AG08395 (cell line): ENCODE data around the gene ST3GAL6.

Source experiments
- DNase-seq: peaks from one replicate; pipeline ENCODE4 v3.0.0; 2012; ENCODE audit warnings: mixed read lengths, low spot score

Gene ST3GAL6

GRCh38 chr3:98763076-98763475 lies at the start of gene ST3GAL6:
Gene ST3GAL6, plus strand, starts transcription at chr3:98763340. Its CDS starts 5,101 bp downstream, at chr3:98768441.
- no peak for DNase-seq

GRCh38 chr3:98713984-98714383 lies 49.2 kb upstream of the ST3GAL6 start:
- DNase-seq, result no peak

- DNase-seq, result no peak
Measured at GRCh38 chr3:98717584-98717983, 45.6 kb upstream of the ST3GAL6 start.

GRCh38 chr3:98718730-98719129 lies 44.4 kb upstream of the ST3GAL6 start:
- no peak for DNase-seq

- no peak for DNase-seq
Measured at GRCh38 chr3:98721776-98722175, 41.4 kb upstream of the ST3GAL6 start.

- DNase-seq, result no peak
Measured at GRCh38 chr3:98722389-98722788, 40.8 kb upstream of the ST3GAL6 start.

GRCh38 chr3:98725352-98725751 lies 37.8 kb upstream of the ST3GAL6 start:
- no peak for DNase-seq

- peak; percentile 19 for DNase-seq
Measured at GRCh38 chr3:98726084-98726483, 37.1 kb upstream of the ST3GAL6 start.

- DNase-seq, result no peak
Measured at GRCh38 chr3:98727638-98728037, 35.5 kb upstream of the ST3GAL6 start.

- DNase-seq, result no peak
Measured at GRCh38 chr3:98728672-98729071, 34.5 kb upstream of the ST3GAL6 start.

GRCh38 chr3:98730338-98730737 lies 32.8 kb upstream of the ST3GAL6 start:
- DNase-seq, result no peak

GRCh38 chr3:98730886-98731537 lies 32.1 kb upstream of the ST3GAL6 start:
- DNase-seq, result no peak

- DNase-seq, result no peak
Measured at GRCh38 chr3:98731720-98732285, 31.3 kb upstream of the ST3GAL6 start.

GRCh38 chr3:98732286-98733052 lies 30.7 kb upstream of the ST3GAL6 start:
- DNase-seq, result peak; percentile 28

- peak; percentile 15 for DNase-seq
Measured at GRCh38 chr3:98733053-98733811, 29.9 kb upstream of the ST3GAL6 start.

GRCh38 chr3:98733812-98734281 lies 29.3 kb upstream of the ST3GAL6 start:
- DNase-seq, result no peak

GRCh38 chr3:98734306-98734705 lies 28.8 kb upstream of the ST3GAL6 start:
- no peak for DNase-seq

- DNase-seq, result no peak
Measured at GRCh38 chr3:98734735-98735134, 28.4 kb upstream of the ST3GAL6 start.

GRCh38 chr3:98735296-98735695 lies 27.8 kb upstream of the ST3GAL6 start:
- no peak for DNase-seq

- no peak for DNase-seq
Measured at GRCh38 chr3:98735761-98736269, 27.3 kb upstream of the ST3GAL6 start.

- DNase-seq, result no peak
Measured at GRCh38 chr3:98737301-98737700, 25.8 kb upstream of the ST3GAL6 start.

GRCh38 chr3:98739266-98739665 lies 23.9 kb upstream of the ST3GAL6 start:
- DNase-seq, result no peak
